Measurements from ENCODE around the gene AP3B1.

AP3B1 gene

GRCh38 chr5:77995793-77996409 lies 298.6 kb downstream of the AP3B1 start:
- DNase-seq, result no peak

- no peak for DNase-seq
Observed at GRCh38 chr5:77994943-77995342, 299.6 kb downstream of the AP3B1 start.

GRCh38 chr5:77993855-77994318 lies 300.6 kb downstream of the AP3B1 start:
- no peak for DNase-seq

GRCh38 chr5:77993141-77993854 lies 301.2 kb downstream of the AP3B1 start:
- no peak for DNase-seq

GRCh38 chr5:77991084-77991483 lies 303.4 kb downstream of the AP3B1 start:
- DNase-seq, result no peak

- no peak for DNase-seq
Observed at GRCh38 chr5:77990020-77990419, 304.5 kb downstream of the AP3B1 start.

- no peak for DNase-seq
Observed at GRCh38 chr5:77987988-77988387, 306.5 kb downstream of the AP3B1 start.

- DNase-seq, result no peak
Observed at GRCh38 chr5:77987331-77987730, 307.2 kb downstream of the AP3B1 start.

GRCh38 chr5:77986261-77986660 lies 308.2 kb downstream of the AP3B1 start:
- no peak for DNase-seq

GRCh38 chr5:77985247-77985646 lies 309.3 kb downstream of the AP3B1 start:
- no peak for DNase-seq

- DNase-seq, result no peak
Observed at GRCh38 chr5:77984587-77984986, 309.9 kb downstream of the AP3B1 start.

GRCh38 chr5:77983482-77984199 lies 310.9 kb downstream of the AP3B1 start:
- DNase-seq, result no peak

GRCh38 chr5:77981820-77982219 lies 312.7 kb downstream of the AP3B1 start:
- DNase-seq, result no peak

- DNase-seq, result no peak
Observed at GRCh38 chr5:77974576-77974975, 319.9 kb downstream of the AP3B1 start.

GRCh38 chr5:77973253-77973609 lies 321.3 kb downstream of the AP3B1 start:
- DNase-seq, result no peak

- DNase-seq, result no peak
Observed at GRCh38 chr5:77972469-77973252, 321.8 kb downstream of the AP3B1 start.

GRCh38 chr5:77971776-77972468 lies 322.6 kb downstream of the AP3B1 start:
- no peak for DNase-seq

- no peak for DNase-seq
Observed at GRCh38 chr5:77970891-77971290, 323.6 kb downstream of the AP3B1 start.

GRCh38 chr5:77963795-77964194 lies 330.7 kb downstream of the AP3B1 start:
- no peak for DNase-seq

- DNase-seq, result no peak
Observed at GRCh38 chr5:77960863-77961396, 333.6 kb downstream of the AP3B1 start.

GRCh38 chr5:77960305-77960704 lies 334.2 kb downstream of the AP3B1 start:
- no peak for DNase-seq

GRCh38 chr5:77958642-77959330 lies 335.7 kb downstream of the AP3B1 start:
- no peak for DNase-seq

Data from NK-92 treated with Interleukin-12 subunit alpha and Interleukin-12 subunit beta, amount 100 ng/mL, for 24 hours (cell line).